HEK293 (cell line): ENCODE results near the gene PRKCA.

Source experiments
- ZNF157 ChIP-seq: fragments of 450-650 bp; formaldehyde crosslinking; IDR thresholded peaks from 2 replicates; pipeline ENCODE4 v1.5.1; 2016; ENCODE audit warnings: missing biosample characterization, missing genetic modification characterization
- ZNF24 ChIP-seq: fragments of 450-650 bp; formaldehyde crosslinking; IDR thresholded peaks from 2 replicates; pipeline ENCODE4 v1.5.1; 2016; ENCODE audit warnings: missing biosample characterization, missing genetic modification characterization
- TF ChIP-seq, protein P1 (sequence below): fragments of 450-650 bp; formaldehyde crosslinking; IDR thresholded peaks from 2 replicates; pipeline ENCODE4 v1.5.1; 2016; ENCODE audit warnings: missing biosample characterization, missing genetic modification characterization
- TF ChIP-seq, protein P2 (sequence below): fragments of 450-650 bp; formaldehyde crosslinking; IDR thresholded peaks from 2 replicates; pipeline ENCODE4 v1.5.1; 2016; ENCODE audit warnings: missing biosample characterization, missing genetic modification characterization

DNA sequence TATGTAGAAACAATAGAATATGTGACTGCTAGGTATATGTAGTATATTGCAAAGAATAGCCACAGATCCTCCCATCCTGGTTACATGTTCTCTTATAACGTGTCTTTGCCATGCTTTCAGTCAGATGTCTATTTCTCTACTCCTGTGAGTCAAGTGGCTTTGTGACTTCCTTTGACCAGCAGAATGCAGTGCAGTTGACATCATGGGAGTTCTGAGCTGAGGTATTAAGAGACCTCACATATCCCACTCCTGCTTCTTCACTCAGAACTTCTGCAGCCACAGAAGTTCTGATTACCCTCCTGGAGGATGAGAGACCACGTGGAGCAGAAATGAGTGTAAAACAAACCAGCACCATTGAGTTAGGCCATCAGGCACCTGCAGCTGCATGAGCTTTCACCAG, 222.5 kb downstream of the PRKCA start:
- TF ChIP-seq ZNF24 (tag by site-specific recombination) (no peak), ZNF157 (tag by site-specific recombination) (no peak)
- TF ChIP-seq, protein P1, sequence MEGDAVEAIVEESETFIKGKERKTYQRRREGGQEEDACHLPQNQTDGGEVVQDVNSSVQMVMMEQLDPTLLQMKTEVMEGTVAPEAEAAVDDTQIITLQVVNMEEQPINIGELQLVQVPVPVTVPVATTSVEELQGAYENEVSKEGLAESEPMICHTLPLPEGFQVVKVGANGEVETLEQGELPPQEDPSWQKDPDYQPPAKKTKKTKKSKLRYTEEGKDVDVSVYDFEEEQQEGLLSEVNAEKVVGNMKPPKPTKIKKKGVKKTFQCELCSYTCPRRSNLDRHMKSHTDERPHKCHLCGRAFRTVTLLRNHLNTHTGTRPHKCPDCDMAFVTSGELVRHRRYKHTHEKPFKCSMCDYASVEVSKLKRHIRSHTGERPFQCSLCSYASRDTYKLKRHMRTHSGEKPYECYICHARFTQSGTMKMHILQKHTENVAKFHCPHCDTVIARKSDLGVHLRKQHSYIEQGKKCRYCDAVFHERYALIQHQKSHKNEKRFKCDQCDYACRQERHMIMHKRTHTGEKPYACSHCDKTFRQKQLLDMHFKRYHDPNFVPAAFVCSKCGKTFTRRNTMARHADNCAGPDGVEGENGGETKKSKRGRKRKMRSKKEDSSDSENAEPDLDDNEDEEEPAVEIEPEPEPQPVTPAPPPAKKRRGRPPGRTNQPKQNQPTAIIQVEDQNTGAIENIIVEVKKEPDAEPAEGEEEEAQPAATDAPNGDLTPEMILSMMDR (tag by site-specific recombination), result no peak
- TF ChIP-seq, protein P2, sequence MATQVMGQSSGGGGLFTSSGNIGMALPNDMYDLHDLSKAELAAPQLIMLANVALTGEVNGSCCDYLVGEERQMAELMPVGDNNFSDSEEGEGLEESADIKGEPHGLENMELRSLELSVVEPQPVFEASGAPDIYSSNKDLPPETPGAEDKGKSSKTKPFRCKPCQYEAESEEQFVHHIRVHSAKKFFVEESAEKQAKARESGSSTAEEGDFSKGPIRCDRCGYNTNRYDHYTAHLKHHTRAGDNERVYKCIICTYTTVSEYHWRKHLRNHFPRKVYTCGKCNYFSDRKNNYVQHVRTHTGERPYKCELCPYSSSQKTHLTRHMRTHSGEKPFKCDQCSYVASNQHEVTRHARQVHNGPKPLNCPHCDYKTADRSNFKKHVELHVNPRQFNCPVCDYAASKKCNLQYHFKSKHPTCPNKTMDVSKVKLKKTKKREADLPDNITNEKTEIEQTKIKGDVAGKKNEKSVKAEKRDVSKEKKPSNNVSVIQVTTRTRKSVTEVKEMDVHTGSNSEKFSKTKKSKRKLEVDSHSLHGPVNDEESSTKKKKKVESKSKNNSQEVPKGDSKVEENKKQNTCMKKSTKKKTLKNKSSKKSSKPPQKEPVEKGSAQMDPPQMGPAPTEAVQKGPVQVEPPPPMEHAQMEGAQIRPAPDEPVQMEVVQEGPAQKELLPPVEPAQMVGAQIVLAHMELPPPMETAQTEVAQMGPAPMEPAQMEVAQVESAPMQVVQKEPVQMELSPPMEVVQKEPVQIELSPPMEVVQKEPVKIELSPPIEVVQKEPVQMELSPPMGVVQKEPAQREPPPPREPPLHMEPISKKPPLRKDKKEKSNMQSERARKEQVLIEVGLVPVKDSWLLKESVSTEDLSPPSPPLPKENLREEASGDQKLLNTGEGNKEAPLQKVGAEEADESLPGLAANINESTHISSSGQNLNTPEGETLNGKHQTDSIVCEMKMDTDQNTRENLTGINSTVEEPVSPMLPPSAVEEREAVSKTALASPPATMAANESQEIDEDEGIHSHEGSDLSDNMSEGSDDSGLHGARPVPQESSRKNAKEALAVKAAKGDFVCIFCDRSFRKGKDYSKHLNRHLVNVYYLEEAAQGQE (tag by site-specific recombination), result no peak
